GM12892 (cell line): ENCODE data around the gene CSPG4.

Experiments
- POLR2A ChIP-seq: IDR thresholded peaks from 2 replicates; pipeline ENCODE4 v1.6.1; 2011; ENCODE audit warnings: low read depth, low read length, control low read depth
- POLR2AphosphoS5 ChIP-seq: IDR thresholded peaks from 2 replicates; pipeline ENCODE4 v1.6.1; 2011; ENCODE audit warnings: low read depth, low read length, control low read depth

GRCh38 chr15:75661100-75661755 lies 51.4 kb downstream of the CSPG4 start:
- TF ChIP-seq POLR2AphosphoS5 (no peak), POLR2A (no peak)
